BLaER1 (cell line): ENCODE measurements around the gene ARHGAP42.

Experiments
- H3K27ac ChIP-seq: shearing (Covaris generic); formaldehyde crosslinking; 2 replicates; pipeline ENCODE4 v1.8.1; 2022
- H3K27me3 ChIP-seq: shearing (Covaris generic); formaldehyde crosslinking; 2 replicates; pipeline ENCODE4 v1.8.1; 2022
- H3K36me3 ChIP-seq: shearing (Covaris generic); formaldehyde crosslinking; 2 replicates; pipeline ENCODE4 v1.8.1; 2022
- H3K4me1 ChIP-seq: shearing (Covaris generic); formaldehyde crosslinking; 2 replicates; pipeline ENCODE4 v1.8.1; 2022
- H3K4me2 ChIP-seq: shearing (Covaris generic); formaldehyde crosslinking; 2 replicates; pipeline ENCODE4 v1.8.1; 2022
- H3K4me3 ChIP-seq: shearing (Covaris generic); formaldehyde crosslinking; 2 replicates; pipeline ENCODE4 v1.8.1; 2022
- H3K9ac ChIP-seq: shearing (Covaris generic); formaldehyde crosslinking; 2 replicates; pipeline ENCODE4 v1.8.1; 2022
- H3K9me3 ChIP-seq: shearing (Covaris generic); formaldehyde crosslinking; 2 replicates; pipeline ENCODE4 v1.8.1; 2022
- H4K20me1 ChIP-seq: shearing (Covaris generic); formaldehyde crosslinking; 2 replicates; pipeline ENCODE4 v1.8.1; 2022
- Cebpa-rat ChIP-seq: shearing (Covaris generic); IDR thresholded peaks from 2 replicates; pipeline ENCODE4 v1.8.1; 2022

Gene ARHGAP42

DNA sequence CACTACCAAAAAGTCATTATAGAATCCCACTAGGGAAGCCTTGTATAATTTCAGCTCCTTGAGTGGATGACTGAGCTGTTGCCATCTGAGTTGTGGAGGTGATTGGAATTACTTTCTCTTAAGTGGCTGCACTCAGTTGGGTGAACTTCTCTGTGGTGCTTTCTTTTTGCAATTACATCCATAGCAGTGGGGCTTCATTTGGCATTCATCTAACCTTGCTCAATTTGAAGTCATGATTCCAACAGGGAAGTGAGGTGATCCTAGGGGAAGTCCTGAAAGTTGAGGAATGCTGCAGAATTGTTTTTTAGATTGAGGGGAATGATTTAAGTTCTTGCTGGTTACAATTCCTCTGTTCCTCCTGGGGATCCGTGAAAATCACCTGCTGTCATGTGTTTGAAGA, 39.6 kb downstream of the ARHGAP42 start:
- Histone ChIP-seq H4K20me1 (no peaks in the 10 kb centered on the region), H3K4me2 (no peak overlapping the region), H3K36me3 (no peaks in the 10 kb centered on the region), H3K9me3 (no peaks in the 10 kb centered on the region), H3K4me1 (no peaks in the 10 kb centered on the region), H3K9ac (no peak overlapping the region), H3K27me3 (no peaks in the 10 kb centered on the region), H3K4me3 (no peak overlapping the region), H3K27ac (no peak overlapping the region)
- no peak for TF ChIP-seq Cebpa-rat

DNA sequence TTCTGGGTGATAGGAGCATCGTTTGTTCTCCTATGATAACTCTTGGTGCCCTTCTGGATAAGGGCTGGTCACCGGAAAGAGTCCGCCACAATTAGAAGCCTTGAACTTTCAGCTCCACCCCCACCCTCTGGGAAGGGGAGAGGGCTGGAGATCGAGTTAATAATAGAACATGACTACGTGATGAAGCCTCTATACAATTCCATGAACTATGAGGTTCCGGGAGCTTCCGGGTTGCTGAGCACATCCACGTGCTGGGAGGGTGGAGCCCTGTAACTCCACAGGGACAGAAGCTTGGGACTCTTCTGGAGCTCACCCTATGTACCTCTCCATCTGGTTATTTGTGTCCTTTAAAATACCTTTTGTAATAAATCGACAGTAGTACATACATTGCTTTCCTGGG, 40.3 kb downstream of the ARHGAP42 start:
- Histone ChIP-seq H3K4me2 (no peak overlapping the region), H3K4me1 (no peaks in the 10 kb centered on the region), H3K4me3 (no peak overlapping the region), H3K27ac (no peak overlapping the region), H3K9ac (no peak overlapping the region), H3K27me3 (no peaks in the 10 kb centered on the region), H3K9me3 (no peaks in the 10 kb centered on the region), H4K20me1 (no peaks in the 10 kb centered on the region), H3K36me3 (no peaks in the 10 kb centered on the region)
- TF ChIP-seq Cebpa-rat = no peak

DNA sequence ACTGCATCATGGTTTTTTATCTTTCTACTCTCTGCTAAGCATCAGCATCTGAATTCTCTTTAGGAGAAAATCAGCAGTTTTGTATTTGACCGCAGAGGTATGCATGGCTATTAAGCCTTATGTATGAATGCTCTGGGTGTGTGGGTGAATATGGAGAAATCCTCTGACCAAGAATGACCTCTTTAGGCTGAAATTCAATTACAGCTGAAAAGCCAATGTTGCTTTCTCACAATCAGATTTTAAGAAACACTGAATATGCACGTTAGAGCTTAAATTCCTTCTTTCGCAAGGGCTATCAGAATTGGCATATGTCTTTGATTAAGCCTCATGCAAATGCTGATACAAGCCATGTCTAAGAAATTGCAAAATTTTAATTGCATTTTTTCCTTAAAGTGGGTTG, 43.2 kb downstream of the ARHGAP42 start:
- H3K36me3 ChIP-seq = no peaks in the 10 kb centered on the region
- H4K20me1 ChIP-seq = no peaks in the 10 kb centered on the region
- no peak overlapping the region for H3K4me2 ChIP-seq
- H3K27ac ChIP-seq = no peak overlapping the region
- H3K27me3 ChIP-seq = no peaks in the 10 kb centered on the region
- no peaks in the 10 kb centered on the region for H3K4me1 ChIP-seq
- no peak overlapping the region for H3K9ac ChIP-seq
- TF ChIP-seq Cebpa-rat = no peak
- H3K4me3 ChIP-seq = no peak overlapping the region
- H3K9me3 ChIP-seq = no peaks in the 10 kb centered on the region

DNA sequence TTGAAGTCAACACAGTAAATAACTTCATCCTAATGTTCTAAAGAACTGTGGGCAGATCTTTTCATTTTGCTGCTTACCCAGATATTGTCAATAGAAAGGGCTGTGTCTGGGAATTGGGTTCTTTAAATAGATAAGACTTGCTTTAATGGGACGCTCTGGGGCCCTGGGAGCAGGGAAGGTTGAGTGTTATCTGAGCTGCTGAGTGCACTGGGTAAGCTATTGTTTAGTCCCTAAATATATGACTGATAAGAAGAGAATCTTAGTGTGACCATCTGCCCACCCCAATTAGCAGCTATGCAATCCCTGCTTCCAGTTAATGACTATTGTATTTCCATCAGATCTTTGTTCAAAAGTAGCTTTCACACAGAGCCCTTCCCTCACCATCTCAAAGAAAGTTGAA, 44.4 kb downstream of the ARHGAP42 start:
- Histone ChIP-seq H3K9me3 (no peaks in the 10 kb centered on the region), H4K20me1 (no peaks in the 10 kb centered on the region), H3K4me2 (no peak overlapping the region), H3K9ac (no peak overlapping the region), H3K4me1 (no peaks in the 10 kb centered on the region), H3K36me3 (no peaks in the 10 kb centered on the region), H3K27ac (no peak overlapping the region), H3K4me3 (no peak overlapping the region), H3K27me3 (no peaks in the 10 kb centered on the region)
- TF ChIP-seq Cebpa-rat = no peak

DNA sequence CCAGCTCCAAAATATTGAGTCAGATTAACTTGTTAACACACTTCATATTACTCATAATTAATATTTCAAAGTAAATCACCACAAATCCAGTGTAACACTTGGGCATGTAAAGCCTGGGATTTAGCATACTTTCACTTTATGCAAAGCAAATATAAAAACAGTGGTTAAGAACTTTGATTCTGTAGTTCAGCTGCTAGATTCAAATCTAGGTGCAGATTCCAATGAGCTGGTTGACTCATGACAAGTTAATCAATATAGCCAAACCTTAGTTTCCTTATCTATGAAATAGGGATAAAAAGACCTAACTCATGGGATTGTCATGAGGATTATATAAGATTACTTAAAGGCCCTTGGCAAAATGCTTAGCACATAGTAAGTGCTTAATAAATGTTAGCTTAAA, 45.9 kb downstream of the ARHGAP42 start:
- H3K4me1 ChIP-seq = no peaks in the 10 kb centered on the region
- H4K20me1 ChIP-seq = no peaks in the 10 kb centered on the region
- no peak overlapping the region for H3K4me2 ChIP-seq
- H3K9ac ChIP-seq = no peak overlapping the region
- H3K9me3 ChIP-seq = no peaks in the 10 kb centered on the region
- H3K27me3 ChIP-seq = no peaks in the 10 kb centered on the region
- TF ChIP-seq Cebpa-rat = no peak
- H3K27ac ChIP-seq = no peak overlapping the region
- no peaks in the 10 kb centered on the region for H3K36me3 ChIP-seq
- H3K4me3 ChIP-seq = no peak overlapping the region

DNA sequence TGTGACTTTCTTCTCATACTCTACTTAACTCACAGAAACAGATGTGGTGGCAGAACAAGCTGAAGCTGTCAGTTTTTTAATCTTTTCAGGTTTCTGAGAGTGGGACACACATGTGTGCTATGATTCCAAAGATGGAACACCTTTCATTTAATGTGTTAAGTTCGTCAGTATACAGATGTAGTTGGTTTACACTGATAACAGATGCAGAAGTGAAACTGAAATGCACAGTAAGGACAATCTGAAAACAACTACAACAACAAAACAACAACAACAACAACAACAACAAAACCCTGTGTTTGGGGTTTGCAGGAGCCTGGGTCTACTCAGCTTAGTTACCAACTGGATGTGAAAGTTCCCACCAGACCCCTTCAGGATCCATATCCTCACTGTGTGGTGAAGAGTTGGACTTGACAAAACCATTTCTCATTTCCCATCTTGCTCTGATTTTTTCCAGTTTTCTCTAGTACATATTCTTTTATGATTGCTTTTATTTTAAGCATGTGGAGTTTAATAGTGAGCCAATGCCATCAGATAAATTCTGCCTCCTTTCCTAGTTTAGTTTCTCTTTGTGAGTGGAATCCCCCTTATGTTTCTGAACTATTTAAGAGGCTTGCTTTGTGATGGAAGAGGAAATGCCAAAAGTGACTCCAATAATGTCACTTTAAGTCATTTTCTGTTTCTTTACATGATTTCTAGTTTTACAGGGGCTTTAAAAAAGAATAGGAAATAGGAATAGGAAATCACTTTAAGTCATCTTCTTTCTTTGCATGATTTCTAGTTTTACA, 47.8 kb downstream of the ARHGAP42 start:
- Histone ChIP-seq H3K9ac (no peak overlapping the region), H4K20me1 (no peaks in the 10 kb centered on the region), H3K4me2 (no peak overlapping the region; the same call in 1 of the 2 replicates), H3K36me3 (no peaks in the 10 kb centered on the region), H3K9me3 (no peaks in the 10 kb centered on the region), H3K27me3 (no peaks in the 10 kb centered on the region), H3K27ac (no peak overlapping the region), H3K4me3 (no peak overlapping the region), H3K4me1 (no peaks in the 10 kb centered on the region)
- no peak for TF ChIP-seq Cebpa-rat

DNA sequence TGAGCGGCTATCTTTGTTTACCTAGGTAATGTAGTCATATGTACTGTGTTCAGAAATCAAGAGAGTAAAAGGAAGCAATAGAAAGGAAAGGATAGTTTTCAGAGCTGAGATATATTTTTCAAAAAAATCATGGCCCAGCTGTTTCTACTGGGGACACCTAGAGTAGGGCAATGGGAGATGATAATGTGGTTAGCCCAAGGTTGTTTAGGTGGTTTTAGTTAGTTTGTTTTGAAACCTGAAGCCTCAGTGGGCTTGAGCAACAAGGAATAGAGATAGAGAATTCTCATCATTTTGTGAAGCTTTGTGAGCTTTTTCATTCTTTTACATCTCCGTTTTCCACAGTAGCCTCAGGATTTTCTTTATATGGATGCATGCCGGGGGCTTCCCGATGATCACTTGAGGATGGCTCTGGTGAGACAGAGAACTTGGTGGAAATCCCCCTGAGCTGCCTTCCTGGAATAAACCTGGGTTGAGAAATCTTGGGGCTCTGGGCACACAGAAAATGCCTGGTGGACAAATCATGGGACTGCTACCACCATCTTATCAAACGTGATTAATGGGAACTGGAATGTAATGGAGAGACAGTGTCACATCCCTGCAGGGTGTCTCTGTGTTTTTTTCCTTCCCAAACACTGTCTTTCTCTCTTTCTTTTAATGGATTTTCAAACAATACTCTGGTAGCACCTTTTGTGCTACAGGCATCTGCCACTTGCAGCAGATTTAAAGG, 49.0 kb downstream of the ARHGAP42 start:
- Histone ChIP-seq H3K9ac (no peak overlapping the region), H4K20me1 (no peaks in the 10 kb centered on the region), H3K36me3 (no peaks in the 10 kb centered on the region), H3K27ac (no peak overlapping the region), H3K27me3 (no peaks in the 10 kb centered on the region), H3K4me1 (peaks cover 6% of the 10 kb centered on the region), H3K9me3 (no peaks in the 10 kb centered on the region), H3K4me3 (no peak overlapping the region), H3K4me2 (no peak overlapping the region)
- no peak for TF ChIP-seq Cebpa-rat

DNA sequence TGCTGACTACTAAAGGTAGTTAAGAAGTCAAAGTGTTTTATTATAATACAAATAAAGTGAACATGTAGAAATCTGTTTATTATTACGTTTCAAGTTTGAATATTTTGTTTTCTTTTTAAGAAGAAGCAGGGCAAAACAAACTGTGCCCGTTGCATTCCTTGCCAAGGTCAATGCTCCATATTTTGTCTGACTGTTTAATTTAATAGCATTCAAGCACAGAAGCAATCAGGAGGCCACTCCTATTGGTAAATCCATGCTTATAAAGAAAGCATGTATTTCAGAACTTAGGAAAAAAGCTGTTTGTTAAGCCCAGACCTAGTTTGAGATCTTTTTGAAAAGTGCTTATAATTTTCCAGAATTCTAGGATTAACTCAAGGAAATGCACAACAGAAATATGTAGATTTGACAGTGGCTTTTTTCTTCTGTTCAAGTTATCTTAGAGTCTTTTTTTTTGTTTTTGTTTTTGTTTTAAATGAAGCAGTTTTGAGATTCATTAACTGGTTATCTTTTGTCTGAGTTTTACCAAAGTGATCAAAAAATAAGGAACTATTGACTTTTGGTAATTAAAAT, 51.7 kb downstream of the ARHGAP42 start:
- no peaks in the 10 kb centered on the region for H3K27me3 ChIP-seq
- no peak overlapping the region for H3K27ac ChIP-seq
- TF ChIP-seq Cebpa-rat = no peak
- no peak overlapping the region for H3K4me3 ChIP-seq
- no peaks in the 10 kb centered on the region for H3K36me3 ChIP-seq
- H3K9ac ChIP-seq = no peak overlapping the region
- H4K20me1 ChIP-seq = no peaks in the 10 kb centered on the region
- no peak overlapping the region for H3K4me2 ChIP-seq
- 0 out of 2 replicates have a peak, but pooled peaks cover under 1% of the 10 kb centered on the region for H3K9me3 ChIP-seq
- peaks cover 10% of the 10 kb centered on the region for H3K4me1 ChIP-seq

DNA sequence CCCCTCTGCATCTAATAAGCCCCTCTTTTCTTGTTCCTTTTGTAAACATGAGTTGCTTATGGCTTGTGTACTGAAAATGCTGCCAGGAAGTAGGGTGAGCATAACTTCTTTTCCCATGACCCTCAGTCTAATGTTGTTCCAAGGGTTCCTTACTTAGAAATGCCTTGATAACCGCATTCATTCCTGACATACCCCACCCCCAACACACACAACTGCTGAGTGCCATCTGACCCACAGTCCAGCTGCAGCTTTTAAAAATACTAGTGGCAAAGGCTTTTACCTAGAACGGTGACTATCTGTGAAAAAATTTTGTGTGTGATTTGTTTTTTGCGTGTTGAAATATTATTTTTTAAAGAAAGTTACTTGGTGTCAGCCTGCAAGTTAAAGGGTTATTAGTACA, 52.6 kb downstream of the ARHGAP42 start:
- H3K4me3 ChIP-seq = no peak overlapping the region
- no peak overlapping the region for H3K9ac ChIP-seq
- peaks cover 10% of the 10 kb centered on the region for H3K4me1 ChIP-seq
- 0 out of 2 replicates have a peak, but pooled peaks cover 9% of the 10 kb centered on the region for H3K9me3 ChIP-seq
- H3K27ac ChIP-seq = no peak overlapping the region
- H4K20me1 ChIP-seq = no peaks in the 10 kb centered on the region
- TF ChIP-seq Cebpa-rat = no peak
- H3K36me3 ChIP-seq = no peaks in the 10 kb centered on the region
- no peak overlapping the region for H3K4me2 ChIP-seq
- no peaks in the 10 kb centered on the region for H3K27me3 ChIP-seq

DNA sequence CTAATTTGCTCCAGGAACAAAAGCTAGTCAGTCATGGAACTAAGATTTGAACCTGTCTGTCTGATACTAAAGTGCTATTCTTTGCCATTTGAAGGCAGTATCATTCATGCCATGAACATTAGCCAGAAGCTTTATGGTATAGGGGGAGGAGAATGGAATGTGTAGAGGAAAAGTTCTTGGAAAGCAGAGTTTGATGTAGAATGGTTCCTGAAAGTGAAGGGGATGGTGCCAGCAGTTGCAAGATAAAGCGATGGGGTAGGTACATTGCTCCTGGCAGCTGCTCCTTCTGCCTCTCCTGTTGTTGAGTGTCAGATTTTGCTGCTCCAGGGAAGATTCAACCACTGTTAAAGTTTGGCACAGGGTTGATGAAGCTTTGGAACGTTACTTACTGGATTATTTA, 53.4 kb downstream of the ARHGAP42 start:
- H3K9me3 ChIP-seq = 0 out of 2 replicates have a peak, but pooled peaks cover 10% of the 10 kb centered on the region
- no peaks in the 10 kb centered on the region for H3K36me3 ChIP-seq
- TF ChIP-seq Cebpa-rat = no peak
- H3K27me3 ChIP-seq = no peaks in the 10 kb centered on the region
- no peaks in the 10 kb centered on the region for H4K20me1 ChIP-seq
- H3K4me1 ChIP-seq = peaks cover 10% of the 10 kb centered on the region
- no peak overlapping the region for H3K27ac ChIP-seq
- no peak overlapping the region for H3K9ac ChIP-seq
- H3K4me2 ChIP-seq = no peak overlapping the region
- no peak overlapping the region for H3K4me3 ChIP-seq
